NB4 (cell line): ENCODE results near the gene SDCBP2.

Experiments used
- DNase-seq: peaks from one replicate; pipeline ENCODE4 v3.0.0; 2010; ENCODE audit warnings: low read depth
- H3K4me3 ChIP-seq: one replicate; pipeline ENCODE4 v1.5.1; 2011; ENCODE audit warnings: mild to moderate bottlenecking, low read depth, low read length, moderate library complexity
- CTCF ChIP-seq: IDR thresholded peaks from one replicate; pipeline ENCODE4 v1.5.1; 2012; ENCODE audit warnings: low read depth, low read length
- MYC ChIP-seq: IDR thresholded peaks from 2 replicates; pipeline ENCODE4 v1.6.1; 2011; ENCODE audit warnings: low read depth, low read length
- POLR2A ChIP-seq: IDR thresholded peaks from 2 replicates; pipeline ENCODE4 v1.6.1; 2011; ENCODE audit warnings: mild to moderate bottlenecking; ENCODE audit not compliant: insufficient read length; ENCODE audit errors: extremely low read depth
- TF ChIP-seq, protein P1 (sequence below): IDR thresholded peaks from 2 replicates; pipeline ENCODE4 v1.6.1; 2011; ENCODE audit warnings: low read depth, low read length

SDCBP2 gene

DNA sequence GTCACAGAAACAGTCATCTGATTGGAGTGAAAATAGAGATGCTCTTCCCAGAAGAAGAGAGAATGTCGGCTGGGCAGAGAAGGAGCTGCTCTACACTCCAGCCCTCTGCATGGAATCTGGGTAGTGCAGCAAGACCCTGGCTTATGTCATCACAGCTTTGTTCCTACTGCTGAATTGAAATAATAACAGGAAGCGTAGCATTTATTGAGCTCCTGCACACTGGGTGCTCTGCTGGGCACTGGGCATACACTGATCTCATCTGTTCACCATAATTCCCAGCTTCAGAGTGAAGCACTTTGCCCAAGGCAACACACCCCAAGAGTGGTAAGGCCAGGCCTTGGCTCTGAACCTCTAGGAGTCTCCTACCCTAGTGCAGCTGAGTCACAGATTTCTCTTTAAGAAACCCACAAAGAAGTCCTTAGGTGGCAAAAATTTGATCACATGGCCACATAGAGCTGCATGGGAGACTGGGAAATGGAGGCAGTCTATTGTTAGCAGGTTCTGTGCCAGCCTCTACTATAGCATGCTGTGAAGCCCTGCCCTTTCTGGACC lies 3.9 kb upstream of the SDCBP2 start:
- no peak overlapping the region for H3K4me3 ChIP-seq

GRCh38 chr20:1331801-1332453 lies 3.0 kb upstream of the SDCBP2 start:
- TF ChIP-seq, protein P1, sequence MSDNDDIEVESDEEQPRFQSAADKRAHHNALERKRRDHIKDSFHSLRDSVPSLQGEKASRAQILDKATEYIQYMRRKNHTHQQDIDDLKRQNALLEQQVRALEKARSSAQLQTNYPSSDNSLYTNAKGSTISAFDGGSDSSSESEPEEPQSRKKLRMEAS, result no peak
- no peak for TF ChIP-seq MYC
- no peak for TF ChIP-seq POLR2A
- no peak for TF ChIP-seq CTCF
- H3K4me3 ChIP-seq, result no peak overlapping the region
- DNase-seq, result no peak

More for the DNA sequence above, 3.9 kb upstream of the SDCBP2 start:
- TF ChIP-seq, protein P1, result no peak
- TF ChIP-seq CTCF, result no peak
- no peak for TF ChIP-seq POLR2A
- TF ChIP-seq MYC, result no peak
- DNase-seq, result no peak

GRCh38 chr20:1331101-1331500 lies 2.2 kb upstream of the SDCBP2 start:
- DNase-seq, result no peak
- no peak overlapping the region for H3K4me3 ChIP-seq
- TF ChIP-seq, protein P1, result no peak
- TF ChIP-seq CTCF, result no peak

DNA sequence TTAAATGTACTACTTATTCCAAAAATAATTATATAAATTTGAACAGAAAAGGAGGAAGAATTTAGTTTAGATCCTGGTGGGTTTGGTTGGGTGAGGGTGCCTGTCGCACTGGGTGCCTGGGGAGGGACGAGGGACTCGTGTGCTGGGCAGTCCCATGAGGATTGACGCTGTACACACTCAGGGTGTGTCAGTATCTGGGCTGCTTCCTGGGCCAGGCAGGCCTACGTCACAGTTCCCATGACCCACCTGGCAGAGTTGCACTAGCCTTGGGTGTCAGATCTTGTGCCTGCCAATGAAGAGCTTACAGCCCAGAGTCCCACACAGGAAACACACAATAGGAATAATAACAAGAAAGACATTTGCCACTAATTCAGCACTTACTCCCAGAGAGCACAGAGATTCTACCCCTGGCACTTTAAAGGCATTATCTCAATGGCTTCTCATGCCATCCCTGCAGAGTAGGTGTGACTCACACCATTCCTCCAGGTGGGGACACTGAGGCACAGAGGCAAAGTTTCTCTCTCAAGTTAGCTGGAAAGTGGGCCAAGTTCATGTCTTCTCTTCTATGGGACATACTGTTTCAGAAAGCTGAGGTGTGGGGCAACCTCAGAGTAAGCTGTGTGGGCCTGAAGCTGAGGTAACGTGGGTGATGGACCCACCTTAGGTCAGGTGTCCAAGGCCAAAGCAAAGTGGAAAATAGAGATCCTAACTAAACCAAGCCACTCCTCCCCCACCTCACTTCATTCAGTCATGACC lies 1.3 kb upstream of the SDCBP2 start:
- TF ChIP-seq, protein P1, result no peak
- TF ChIP-seq CTCF (no peak), MYC (no peak), POLR2A (no peak)
- no peak overlapping the region for H3K4me3 ChIP-seq
- no peak for DNase-seq

- DNase-seq, result no peak
- TF ChIP-seq MYC (no peak), CTCF (no peak), POLR2A (no peak)
- TF ChIP-seq, protein P1, result no peak
- no peak overlapping the region for H3K4me3 ChIP-seq
Observed at GRCh38 chr20:1327827-1328679, 886 bp downstream of the SDCBP2 start.
